BJ (cell line): Measurements from ENCODE around the gene TNIP2. TPM values are rescaled to one million over a fixed set of nuclear protein-coding genes. Genes with fewer than 3 reads are reported as not detected.

Experiments
- CTCF ChIA-PET: fragments of 350-600 bp; formaldehyde crosslinking; extraction: SDS; loops from one replicate; lab custom pipeline; 2021; ENCODE audit warnings: antibody characterized with exemption, inconsistent platforms; lab: Yijun Ruan, JAX
- POLR2A ChIA-PET: fragments of 300-600 bp; sonication (Branson Sonifier 250); formaldehyde crosslinking; extraction: SDS; loops from one replicate; lab custom pipeline; 2021; ENCODE audit warnings: antibody characterized with exemption; lab: Charles Lee
- DNase-seq: peaks from one replicate; pipeline ENCODE4 v3.0.0-alpha.2; 2011; ENCODE audit warnings: low read depth
- H3K27me3 ChIP-seq: 2 replicates; pipeline ENCODE4 v1.6.0; 2011; ENCODE audit warnings: low read length; ENCODE audit not compliant: control insufficient read depth, insufficient read depth
- H3K36me3 ChIP-seq: 2 replicates; pipeline ENCODE4 v1.5.1; 2011; ENCODE audit warnings: low read length; ENCODE audit not compliant: control insufficient read depth, insufficient read depth
- H3K4me3 ChIP-seq: 2 replicates; pipeline ENCODE4 v1.5.1; 2011; ENCODE audit warnings: low read depth, mild to moderate bottlenecking, control low read depth, low read length
- polyA plus RNA-seq: library from polyadenylated mRNA; depleted of rRNA; stranded (reverse); fragments of >200 nt; gene quantifications from 2 replicates; pipeline ENCODE4 v1.2.3, GENCODE V29; 2011
- TF ChIP-seq, protein P1 (sequence below): IDR thresholded peaks from 2 replicates; pipeline ENCODE4 v1.5.1; 2011; ENCODE audit warnings: low read depth, mild to moderate bottlenecking, control low read depth, inconsistent platforms, low read length, moderate library complexity; ENCODE audit not compliant: insufficient read depth

TNIP2 gene
- polyA plus RNA-seq, 1 experiment: 48.1 TPM

DNA sequence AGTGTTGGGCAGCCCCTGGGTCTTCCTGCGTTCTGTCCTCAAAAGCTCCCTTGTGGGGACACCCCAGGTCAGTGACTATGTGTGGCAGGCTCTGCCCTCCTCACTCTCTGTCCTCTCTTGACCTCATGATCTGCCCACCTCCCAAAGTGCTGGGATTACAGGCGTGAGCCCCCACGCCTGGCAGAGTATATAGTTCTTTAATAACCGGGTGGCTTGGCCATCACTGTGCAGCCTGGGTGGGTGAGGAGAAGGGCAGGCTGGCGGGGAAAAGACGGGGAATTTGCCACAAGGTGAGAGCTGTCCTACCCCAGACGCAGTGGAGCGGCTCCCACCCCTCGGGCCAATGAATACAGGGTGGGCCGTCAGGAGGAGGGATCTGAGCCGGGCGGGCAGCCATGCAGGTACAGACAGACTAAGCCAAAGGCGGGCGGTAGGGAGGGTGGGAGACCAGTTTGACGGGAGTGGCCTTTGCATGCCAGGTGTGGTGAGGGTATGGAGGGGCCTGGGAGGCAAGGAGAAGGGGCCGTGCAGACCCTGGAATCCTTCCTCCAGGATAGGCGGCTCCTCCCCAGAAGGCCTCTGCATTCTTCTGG is 39.3 kb upstream of the TNIP2 start:
- Histone ChIP-seq H3K27me3 (no peaks in the 10 kb centered on the region), H3K36me3 (peaks cover 1% of the 10 kb centered on the region; the same call in 1 of the 2 replicates), H3K4me3 (peak overlapping the region; percentile 75; the same call in 1 of the 2 replicates)
- TF ChIP-seq, protein P1, sequence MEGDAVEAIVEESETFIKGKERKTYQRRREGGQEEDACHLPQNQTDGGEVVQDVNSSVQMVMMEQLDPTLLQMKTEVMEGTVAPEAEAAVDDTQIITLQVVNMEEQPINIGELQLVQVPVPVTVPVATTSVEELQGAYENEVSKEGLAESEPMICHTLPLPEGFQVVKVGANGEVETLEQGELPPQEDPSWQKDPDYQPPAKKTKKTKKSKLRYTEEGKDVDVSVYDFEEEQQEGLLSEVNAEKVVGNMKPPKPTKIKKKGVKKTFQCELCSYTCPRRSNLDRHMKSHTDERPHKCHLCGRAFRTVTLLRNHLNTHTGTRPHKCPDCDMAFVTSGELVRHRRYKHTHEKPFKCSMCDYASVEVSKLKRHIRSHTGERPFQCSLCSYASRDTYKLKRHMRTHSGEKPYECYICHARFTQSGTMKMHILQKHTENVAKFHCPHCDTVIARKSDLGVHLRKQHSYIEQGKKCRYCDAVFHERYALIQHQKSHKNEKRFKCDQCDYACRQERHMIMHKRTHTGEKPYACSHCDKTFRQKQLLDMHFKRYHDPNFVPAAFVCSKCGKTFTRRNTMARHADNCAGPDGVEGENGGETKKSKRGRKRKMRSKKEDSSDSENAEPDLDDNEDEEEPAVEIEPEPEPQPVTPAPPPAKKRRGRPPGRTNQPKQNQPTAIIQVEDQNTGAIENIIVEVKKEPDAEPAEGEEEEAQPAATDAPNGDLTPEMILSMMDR: no peak
- ChIA-PET POLR2A (interaction anchor here (0.5 kb wide), 1 partner anchor 88 kb away, joined by 3 read pairs; no protein-coding TSS in a partner anchor), CTCF (no interaction called here)
- DNase-seq: no peak

DNA sequence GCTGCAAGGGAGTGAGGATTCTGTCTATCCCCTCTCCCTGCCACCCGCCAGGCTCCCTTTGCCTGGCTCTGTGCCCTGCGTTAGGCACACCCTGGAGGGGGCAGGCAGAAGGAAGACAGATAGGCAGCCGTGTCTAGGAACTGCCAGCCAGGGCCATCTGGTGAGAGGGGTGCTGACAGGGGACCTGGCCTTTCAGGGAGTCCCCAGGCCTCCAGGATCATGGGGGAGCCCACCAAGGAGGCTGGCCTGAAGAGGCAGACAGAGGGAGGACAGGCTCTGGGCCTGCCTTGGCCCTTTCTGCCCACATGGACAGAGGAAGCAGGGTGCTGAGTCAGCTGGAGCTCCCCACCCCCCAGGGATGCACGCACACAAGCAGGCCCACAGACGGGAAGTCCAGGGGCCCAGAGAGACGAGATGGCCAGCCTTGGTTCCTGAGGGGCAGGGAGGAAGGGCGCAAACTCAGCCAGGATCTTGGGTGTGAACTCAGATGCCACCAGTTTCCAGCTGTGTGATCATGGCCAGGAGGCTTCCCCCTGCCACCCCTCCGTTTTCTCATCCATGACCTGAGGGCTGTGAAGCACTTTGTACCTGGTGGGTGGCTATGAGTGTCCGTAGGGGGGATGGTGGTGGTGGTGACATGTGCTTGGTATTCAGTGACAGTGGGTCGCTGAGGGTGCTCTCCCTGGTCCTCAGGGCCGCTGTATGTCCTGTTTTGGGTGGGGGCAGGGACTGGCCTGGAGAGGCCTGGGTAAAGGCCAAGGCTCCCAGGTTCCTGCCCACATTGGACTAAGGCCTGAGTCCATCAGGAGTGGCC is 38.6 kb upstream of the TNIP2 start:
- peak overlapping the region; percentile 75 for H3K4me3 ChIP-seq
- CTCF ChIA-PET: no interaction called here
- H3K27me3 ChIP-seq: no peaks in the 10 kb centered on the region
- TF ChIP-seq, protein P1: no peak
- no peak for DNase-seq
- POLR2A ChIA-PET: no interaction called here
- H3K36me3 ChIP-seq: peaks cover 1% of the 10 kb centered on the region; the same call in 1 of the 2 replicates

GRCh38 chr4:2793586-2794485 is 37.7 kb upstream of the TNIP2 start:
- H3K27me3 ChIP-seq: no peaks in the 10 kb centered on the region
- ChIA-PET POLR2A (no interaction called here), CTCF (no interaction called here)
- TF ChIP-seq, protein P1: no peak
- DNase-seq: no peak
- H3K4me3 ChIP-seq: peak overlapping the region; percentile 75
- H3K36me3 ChIP-seq: peaks cover 1% of the 10 kb centered on the region; the same call in 1 of the 2 replicates

- ChIA-PET POLR2A (interaction anchor here (0.6 kb wide), 1 partner anchor 61 kb away, joined by 3 read pairs; no protein-coding TSS in a partner anchor), CTCF (interaction anchor here (1.0 kb wide), 1 partner anchor 10 kb away, joined by 3 read pairs; no protein-coding TSS in a partner anchor)
- TF ChIP-seq, protein P1: no peak
- Histone ChIP-seq H3K27me3 (no peaks in the 10 kb centered on the region), H3K36me3 (peaks cover 1% of the 10 kb centered on the region; the same call in 1 of the 2 replicates), H3K4me3 (peak within 1 kb of the TSS; percentile 75)
- no peak for DNase-seq
Observed at GRCh38 chr4:2792711-2793585, 36.8 kb upstream of the TNIP2 start, which contains the start of gene SH3BP2. Gene SH3BP2 (plus strand): TSS chr4:2793085. CDS start chr4:2820618, 27,533 bp downstream.
